Activated CD4-positive, alpha-beta T cell treated with anti-CD3 and anti-CD28 coated beads, Interleukin-2, amount 10 ng/mL, durations not matched to agents 24 days and 14 days (primary cell): Measurements from ENCODE around the gene CENPB. TPM values are rescaled to one million over a fixed set of nuclear protein-coding genes. Genes with fewer than 3 reads are reported as not detected.
A peak's percentile ranks its signal among the peaks of the same experiment; 100 is the strongest.

Source experiments
- DNase-seq: peaks from one replicate; pipeline ENCODE4 v3.0.0; 2022
- H3K27ac Mint-ChIP-seq: one replicate; pipeline ENCODE4 v1.8.0; 2022; ENCODE audit warnings: mild to moderate bottlenecking, mixed read lengths
- H3K27me3 Mint-ChIP-seq: one replicate; pipeline ENCODE4 v1.8.0; 2022; ENCODE audit warnings: mixed read lengths
- H3K36me3 Mint-ChIP-seq: one replicate; pipeline ENCODE4 v1.8.0; 2022; ENCODE audit warnings: low read depth, mild to moderate bottlenecking, mixed read lengths
- H3K4me1 Mint-ChIP-seq: one replicate; pipeline ENCODE4 v1.8.0; 2021; ENCODE audit warnings: mixed read lengths
- H3K4me3 Mint-ChIP-seq: one replicate; pipeline ENCODE4 v1.8.0; 2022; ENCODE audit warnings: mild to moderate bottlenecking, moderate library complexity, mixed read lengths
- H3K9me3 Mint-ChIP-seq: one replicate; pipeline ENCODE4 v1.8.0; 2021; ENCODE audit warnings: mixed read lengths
- intact Hi-C: fragments of 100-400 bp; cut with micrococcal nuclease; formaldehyde crosslinking; loops from one replicate; pipeline ENCODE4 v1.15.1; 2023
- total RNA-seq: library from RNA; stranded (reverse); gene quantifications from 2 replicates; pipeline ENCODE4 v1.2.3, GENCODE V29; 2022

Gene CENPB
- total RNA-seq, 1 donor from 2014 or later, result 74.4 TPM

DNA sequence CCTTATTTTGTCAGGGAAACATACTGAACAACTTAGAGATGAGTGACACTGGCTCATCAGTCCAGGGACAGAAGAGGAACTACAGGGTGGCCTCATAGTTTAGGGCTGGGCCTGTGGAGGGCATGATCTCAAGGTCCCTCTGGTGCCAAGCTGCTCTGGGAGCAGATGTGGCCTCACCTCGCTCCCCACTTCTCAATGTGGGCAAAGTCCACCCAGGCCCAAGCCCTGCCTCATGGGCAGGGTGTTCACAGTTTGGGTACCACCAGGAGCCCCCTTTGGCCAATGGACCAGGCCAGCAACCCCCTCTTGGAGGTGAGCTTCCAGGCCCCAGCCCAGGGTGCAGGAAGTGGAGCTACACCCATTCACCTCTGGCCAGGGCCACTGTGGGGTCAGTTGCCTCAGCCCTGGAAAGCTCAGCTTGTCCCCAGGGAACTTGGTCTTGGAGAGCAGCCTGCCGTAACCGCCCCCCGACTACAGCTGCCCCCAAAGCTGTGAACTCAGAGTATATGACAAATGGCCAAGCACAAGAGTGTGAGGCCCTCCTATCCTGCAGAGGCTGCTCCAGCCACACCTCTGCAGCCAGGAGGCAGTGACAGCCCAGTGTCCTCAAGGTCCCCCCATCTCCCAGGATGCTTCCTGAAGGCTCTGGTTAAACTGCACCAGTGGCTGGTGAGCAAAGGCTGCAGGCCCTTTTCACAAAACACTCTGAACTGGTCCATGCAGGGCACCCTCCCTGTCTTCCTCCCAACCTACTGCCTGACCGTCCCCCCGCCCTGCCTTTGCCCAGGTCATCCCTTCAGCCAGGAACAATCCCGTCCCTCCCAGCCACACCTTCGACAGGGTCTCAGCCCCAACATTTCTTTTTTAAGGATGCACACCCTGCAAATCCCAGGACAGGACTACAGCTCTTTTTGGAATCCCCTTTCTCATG is 22.6 kb downstream of the CENPB start:
- intact Hi-C loops, result no loop called here
- H3K27ac Mint-ChIP-seq, result no peak overlapping the region
- no peaks in the 10 kb centered on the region for H3K27me3 Mint-ChIP-seq
- no peak for DNase-seq
- H3K9me3 Mint-ChIP-seq, result no peaks in the 10 kb centered on the region
- H3K4me3 Mint-ChIP-seq, result no peak overlapping the region
- peaks cover 19% of the 10 kb centered on the region for H3K4me1 Mint-ChIP-seq
- H3K36me3 Mint-ChIP-seq, result peaks cover 5% of the 10 kb centered on the region

DNA sequence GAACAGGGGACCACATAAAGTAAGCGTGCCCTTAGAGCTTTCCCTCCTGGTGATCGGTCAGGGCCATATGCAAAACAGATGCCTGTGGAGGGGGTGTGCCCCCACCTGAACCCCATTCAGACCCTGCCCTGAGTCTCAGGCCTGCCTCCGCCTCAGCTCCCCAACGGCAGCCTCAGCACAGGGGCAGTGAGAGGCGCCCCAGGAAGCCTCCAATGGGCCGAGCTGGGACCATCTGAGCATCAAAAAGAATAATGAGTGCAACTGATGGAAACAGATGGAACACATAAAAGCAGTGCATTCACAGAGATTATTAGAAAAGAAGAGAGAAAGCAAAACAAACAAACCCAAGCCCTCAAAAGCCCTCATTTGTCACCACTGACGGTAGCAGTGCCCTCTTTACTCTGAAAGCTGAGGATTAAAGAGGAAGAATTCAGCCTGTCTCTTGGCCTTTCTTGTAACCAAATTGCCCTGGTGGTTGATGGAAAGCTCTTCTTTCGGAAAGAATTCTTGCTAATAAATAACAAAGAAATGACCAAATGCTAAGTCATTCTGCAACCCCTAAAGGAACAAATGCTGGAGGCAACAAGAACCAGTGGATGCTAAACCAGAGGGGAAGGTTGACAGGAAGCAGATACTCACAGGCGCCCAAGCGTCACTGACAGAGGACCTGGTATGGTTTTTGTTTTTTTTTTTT is 25.7 kb downstream of the CENPB start:
- H3K4me3 Mint-ChIP-seq, result no peak overlapping the region
- H3K9me3 Mint-ChIP-seq, result no peaks in the 10 kb centered on the region
- DNase-seq, result no peak
- H3K36me3 Mint-ChIP-seq, result peaks cover 8% of the 10 kb centered on the region
- H3K27ac Mint-ChIP-seq, result no peak overlapping the region
- H3K4me1 Mint-ChIP-seq, result peaks cover 1% of the 10 kb centered on the region
- intact Hi-C loops, result no loop called here
- no peaks in the 10 kb centered on the region for H3K27me3 Mint-ChIP-seq

DNA sequence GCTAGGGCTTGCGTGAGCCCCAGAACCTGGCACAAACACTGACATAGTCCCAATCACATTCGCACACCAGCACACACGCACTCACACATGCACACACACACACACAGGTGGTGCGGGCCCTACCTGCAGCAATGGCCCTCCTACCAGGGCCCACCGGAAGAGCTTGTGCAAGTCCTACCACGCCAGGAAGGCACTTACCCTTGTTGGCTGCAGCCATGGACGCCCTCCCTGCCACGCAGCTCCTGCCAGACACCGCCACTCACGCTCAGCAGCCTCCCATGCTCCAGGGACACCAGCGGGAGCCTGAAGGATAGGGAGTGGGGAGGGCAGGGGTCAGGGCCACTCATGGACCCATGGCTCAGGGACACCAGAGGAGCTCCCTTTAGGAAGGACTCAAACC is 26.7 kb downstream of the CENPB start:
- DNase-seq, result no peak
- intact Hi-C loops, result no loop called here
- H3K27me3 Mint-ChIP-seq, result no peaks in the 10 kb centered on the region
- H3K27ac Mint-ChIP-seq, result no peak overlapping the region
- H3K9me3 Mint-ChIP-seq, result no peaks in the 10 kb centered on the region
- no peak overlapping the region for H3K4me3 Mint-ChIP-seq
- H3K4me1 Mint-ChIP-seq, result no peaks in the 10 kb centered on the region
- peaks cover 8% of the 10 kb centered on the region for H3K36me3 Mint-ChIP-seq

DNA sequence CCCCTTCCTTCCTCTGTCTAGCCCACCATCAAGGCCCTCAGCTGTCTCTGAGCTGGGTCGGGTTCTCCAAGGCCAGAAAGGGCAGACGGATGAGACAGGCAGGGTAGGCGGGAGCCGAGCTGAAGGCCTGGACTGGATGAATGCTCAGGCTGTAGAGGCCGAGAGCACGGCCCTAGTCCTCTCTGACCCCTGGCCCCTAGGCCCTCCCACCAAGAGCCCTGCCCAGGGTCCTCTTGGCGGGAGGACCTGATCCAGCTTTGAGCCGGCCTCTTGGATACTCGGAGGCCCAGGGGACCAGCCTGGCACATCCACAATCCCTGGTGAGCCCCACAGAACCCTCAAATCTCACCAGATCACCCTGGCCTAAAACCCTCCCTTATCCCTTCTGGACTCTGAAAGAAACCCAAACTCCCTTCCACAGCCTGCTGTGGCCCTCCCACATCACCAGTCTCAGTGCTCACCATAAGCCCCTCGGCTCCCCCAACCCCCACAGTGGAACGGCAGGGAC is 27.2 kb downstream of the CENPB start:
- Mint-ChIP-seq H3K27me3 (no peaks in the 10 kb centered on the region), H3K4me3 (no peak overlapping the region), H3K27ac (no peak overlapping the region), H3K9me3 (no peaks in the 10 kb centered on the region), H3K36me3 (peaks cover 8% of the 10 kb centered on the region), H3K4me1 (no peaks in the 10 kb centered on the region)
- intact Hi-C loops, result no loop called here
- no peak for DNase-seq

DNA sequence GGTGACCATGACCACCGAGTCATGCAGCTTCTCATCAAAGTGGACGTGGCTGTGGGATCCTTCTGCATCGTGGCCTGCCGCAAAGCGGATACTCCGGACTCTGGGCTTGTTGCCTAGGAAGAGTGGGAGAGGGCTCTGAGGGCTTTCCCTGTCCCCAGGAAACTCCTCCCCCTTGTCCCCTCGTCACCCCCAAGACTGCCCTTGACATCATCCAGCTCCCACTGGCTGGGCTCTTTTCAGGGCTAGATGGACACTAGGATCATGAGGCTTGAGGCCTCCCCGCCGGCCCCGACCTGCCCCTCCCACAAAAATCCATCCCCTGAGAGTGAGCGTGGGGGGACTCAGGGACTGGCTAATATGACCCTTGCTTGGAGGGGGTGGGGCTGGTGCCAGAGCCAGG is 28.0 kb downstream of the CENPB start:
- Mint-ChIP-seq H3K27me3 (no peaks in the 10 kb centered on the region), H3K9me3 (no peaks in the 10 kb centered on the region), H3K4me3 (no peak overlapping the region), H3K4me1 (no peaks in the 10 kb centered on the region), H3K27ac (no peak overlapping the region), H3K36me3 (peaks cover 8% of the 10 kb centered on the region)
- intact Hi-C loops, result no loop called here
- no peak for DNase-seq

- DNase-seq, result no peak
- Mint-ChIP-seq H3K36me3 (peaks cover 8% of the 10 kb centered on the region), H3K9me3 (no peaks in the 10 kb centered on the region), H3K27ac (no peak overlapping the region), H3K4me3 (no peak overlapping the region), H3K4me1 (peaks cover 4% of the 10 kb centered on the region), H3K27me3 (no peaks in the 10 kb centered on the region)
- intact Hi-C loops, result no loop called here
These were observed 29.3 kb downstream of the CENPB start for GRCh38 chr20:3757268-3757667.

DNA sequence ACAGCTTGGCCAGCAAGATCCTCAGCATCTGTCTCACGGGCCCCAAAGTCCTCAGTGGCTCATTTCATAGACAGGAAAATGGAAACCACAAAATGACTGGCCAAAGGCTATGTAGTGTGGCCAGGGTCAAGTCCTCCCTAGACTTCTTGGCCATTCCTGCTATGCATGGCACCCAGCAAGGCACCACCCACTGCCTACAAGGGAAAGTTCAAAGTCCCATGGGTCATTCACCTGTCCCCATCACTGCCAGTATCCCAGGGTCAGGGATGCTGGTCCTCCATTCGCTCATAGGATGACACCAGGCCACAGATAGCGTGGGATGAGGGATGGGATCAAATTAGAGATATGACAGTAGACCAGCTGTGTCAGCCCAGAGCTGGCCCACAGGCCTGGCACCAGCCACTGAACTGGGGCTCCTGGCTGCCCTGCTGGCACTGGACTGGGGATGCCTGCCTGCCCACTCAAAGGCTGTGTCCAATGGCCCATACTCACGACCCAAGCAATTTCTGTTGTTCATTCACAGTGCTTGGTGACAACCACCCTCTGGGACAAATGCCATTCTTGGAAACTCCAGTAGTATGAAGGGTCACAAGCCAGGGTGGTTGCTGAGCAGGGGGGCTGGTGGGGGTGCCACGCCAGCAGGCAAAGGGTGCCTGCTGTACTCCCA is 30.6 kb downstream of the CENPB start:
- DNase-seq, result no peak
- H3K4me3 Mint-ChIP-seq, result no peak overlapping the region
- H3K27me3 Mint-ChIP-seq, result no peaks in the 10 kb centered on the region
- intact Hi-C loops, result no loop called here
- H3K27ac Mint-ChIP-seq, result no peak overlapping the region
- H3K36me3 Mint-ChIP-seq, result peaks cover 9% of the 10 kb centered on the region
- no peaks in the 10 kb centered on the region for H3K9me3 Mint-ChIP-seq
- peaks cover 7% of the 10 kb centered on the region for H3K4me1 Mint-ChIP-seq

DNA sequence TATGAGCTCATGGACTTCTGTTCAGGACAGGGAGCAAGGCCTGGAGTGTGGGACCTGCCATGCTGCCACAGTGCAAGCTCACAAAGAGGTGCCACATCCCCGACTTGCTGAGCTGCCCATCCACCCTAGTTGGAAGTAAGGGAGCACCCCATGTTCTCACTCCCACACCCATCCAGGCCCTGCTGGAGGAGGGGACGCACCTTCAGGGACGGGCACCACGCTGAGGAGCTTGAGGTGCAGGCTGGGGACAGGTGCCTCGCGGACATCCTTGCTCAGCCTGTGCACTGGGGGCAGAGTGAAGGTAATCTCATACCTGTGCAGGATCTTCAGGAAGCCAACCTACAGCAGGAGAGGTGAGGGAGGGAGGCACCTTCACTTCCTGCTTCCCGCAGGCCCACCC is 31.3 kb downstream of the CENPB start:
- H3K27me3 Mint-ChIP-seq, result no peaks in the 10 kb centered on the region
- no peaks in the 10 kb centered on the region for H3K9me3 Mint-ChIP-seq
- no peak overlapping the region for H3K4me3 Mint-ChIP-seq
- no peak for DNase-seq
- H3K27ac Mint-ChIP-seq, result no peak overlapping the region
- intact Hi-C loops, result no loop called here
- H3K36me3 Mint-ChIP-seq, result peaks cover 10% of the 10 kb centered on the region
- peaks cover 8% of the 10 kb centered on the region for H3K4me1 Mint-ChIP-seq

DNA sequence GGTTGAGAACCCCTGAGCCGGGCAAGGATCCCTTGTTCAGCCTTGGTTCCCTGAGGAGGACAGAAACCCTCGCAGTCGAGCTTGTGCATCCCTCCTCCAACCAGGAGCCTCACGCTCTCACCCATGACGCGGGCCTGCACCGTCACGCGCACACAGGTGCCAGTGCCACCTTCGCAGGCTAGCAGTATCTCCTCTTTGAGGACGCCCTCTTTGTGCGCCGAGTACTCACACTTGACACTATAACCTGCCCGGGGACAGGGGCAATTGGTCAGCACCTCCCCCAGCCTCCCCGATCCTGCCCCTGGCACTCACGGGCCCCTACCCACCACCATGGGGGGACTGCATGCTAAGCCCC is 32.3 kb downstream of the CENPB start:
- Mint-ChIP-seq H3K4me3 (no peak overlapping the region), H3K27me3 (no peaks in the 10 kb centered on the region), H3K27ac (no peak overlapping the region), H3K4me1 (peaks cover 8% of the 10 kb centered on the region), H3K36me3 (peaks cover 10% of the 10 kb centered on the region), H3K9me3 (no peaks in the 10 kb centered on the region)
- DNase-seq, result no peak
- intact Hi-C loops, result loop anchor here (5.0 kb wide), 1 partner anchor 68 kb away; the partner anchor contains the start of gene AP5S1

GRCh38 chr20:3753501-3754275 is 32.9 kb downstream of the CENPB start:
- H3K9me3 Mint-ChIP-seq, result no peaks in the 10 kb centered on the region
- no peak overlapping the region for H3K27ac Mint-ChIP-seq
- no peak overlapping the region for H3K4me3 Mint-ChIP-seq
- H3K4me1 Mint-ChIP-seq, result peaks cover 8% of the 10 kb centered on the region
- intact Hi-C loops, result loop anchor here (2.0 to 5.0 kb wide), 2 partner anchors 15 to 69 kb away; partner anchors contain the start of gene AP5S1
- no peak for DNase-seq
- H3K36me3 Mint-ChIP-seq, result peaks cover 10% of the 10 kb centered on the region
- peaks cover under 1% of the 10 kb centered on the region for H3K27me3 Mint-ChIP-seq

DNA sequence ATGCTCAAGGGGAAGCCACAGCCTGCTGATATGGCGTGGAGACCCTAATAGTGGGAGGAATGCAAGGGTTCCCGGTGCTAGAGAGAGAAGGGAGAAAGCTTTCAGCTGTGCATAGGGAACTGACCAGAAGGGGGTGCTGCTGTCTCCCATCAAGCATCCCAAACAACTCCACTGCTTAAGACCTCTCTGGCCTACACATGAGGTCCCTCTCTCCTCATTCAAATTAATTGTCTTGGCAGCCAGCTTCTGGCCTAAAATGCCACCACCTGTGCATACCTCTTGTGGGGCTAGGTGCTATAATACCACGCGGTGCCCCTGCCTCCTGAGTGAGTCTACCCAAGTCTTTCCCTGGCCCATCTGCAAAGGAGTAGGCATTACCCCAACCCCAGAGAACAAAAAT is 33.4 kb downstream of the CENPB start:
- Mint-ChIP-seq H3K4me1 (peaks cover 8% of the 10 kb centered on the region), H3K4me3 (no peak overlapping the region), H3K27ac (no peak overlapping the region), H3K9me3 (no peaks in the 10 kb centered on the region), H3K36me3 (peaks cover 9% of the 10 kb centered on the region), H3K27me3 (peaks cover 1% of the 10 kb centered on the region)
- DNase-seq, result peak; percentile 88
- intact Hi-C loops, result loop anchor here (2.0 to 5.0 kb wide), 2 partner anchors 16 to 69 kb away; partner anchors contain the start of gene AP5S1

- H3K36me3 Mint-ChIP-seq, result peaks cover 4% of the 10 kb centered on the region
- no peaks in the 10 kb centered on the region for H3K9me3 Mint-ChIP-seq
- no peak for DNase-seq
- H3K4me3 Mint-ChIP-seq, result peak overlapping the region; percentile 19
- intact Hi-C loops, result loop anchor here (2.0 to 5.0 kb wide), 2 partner anchors 16 to 70 kb away; partner anchors contain the start of gene AP5S1
- H3K27ac Mint-ChIP-seq, result peak overlapping the region; percentile 45
- peaks cover 8% of the 10 kb centered on the region for H3K4me1 Mint-ChIP-seq
- peaks cover 2% of the 10 kb centered on the region for H3K27me3 Mint-ChIP-seq
These were observed 34.2 kb downstream of the CENPB start for GRCh38 chr20:3752386-3752759.
